NCI-H1092 treated with DMSO at 0.1 percent for 48 hours (cell line): Measurements from ENCODE around the gene RND1.

ENCODE experiments used
- DNase-seq: peaks from one replicate; lab custom pipeline; 2025; lab: John Stamatoyannopoulos, UW

RND1 gene

DNA sequence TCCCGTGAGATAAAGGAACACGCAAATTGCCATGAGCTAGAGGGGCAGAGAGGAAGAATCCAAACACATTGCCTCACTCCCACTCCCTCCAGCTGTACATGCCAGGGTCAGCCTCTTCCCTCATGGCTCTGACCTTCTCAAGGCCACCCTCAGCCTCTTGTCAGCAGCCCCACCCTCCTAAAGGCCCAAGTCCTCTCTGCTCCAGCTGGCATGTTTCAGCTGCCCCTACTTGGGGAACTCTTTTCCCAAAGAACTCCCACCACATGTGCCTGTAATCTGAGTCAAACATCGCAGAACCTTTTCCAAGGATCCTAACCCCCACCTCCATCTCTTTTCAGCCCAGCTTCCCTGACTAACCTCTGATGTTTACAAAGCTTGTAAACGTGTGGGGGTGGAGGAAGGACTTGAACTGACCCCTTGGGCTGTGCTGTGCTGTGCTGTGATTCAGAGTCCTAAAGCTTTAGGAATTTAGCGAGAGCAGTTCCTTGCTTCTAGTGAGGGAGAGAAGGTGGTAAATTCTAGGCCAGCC is 54.7 kb downstream of the RND1 start:
- no peak for DNase-seq

DNA sequence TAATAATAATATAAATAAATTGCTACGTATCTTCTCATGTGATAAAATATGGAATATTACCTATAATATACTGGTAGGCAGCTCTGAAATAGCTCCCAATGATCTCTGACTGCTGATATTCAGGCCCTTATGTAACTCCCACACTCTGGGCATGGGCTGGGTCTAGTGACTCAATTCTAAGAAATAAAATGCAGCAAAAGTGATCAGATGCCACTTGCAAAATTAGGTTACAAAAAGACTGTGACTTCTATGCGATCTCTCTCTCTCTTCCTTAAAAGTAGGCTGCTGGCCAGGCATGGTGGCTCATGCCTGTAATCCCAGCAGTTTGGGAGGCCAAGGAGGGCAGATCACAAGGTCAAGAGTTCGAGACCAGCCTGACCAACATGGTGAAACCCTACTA is 57.7 kb downstream of the RND1 start:
- no peak for DNase-seq
